ENCODE results near the gene UNKL.

- TF ChIP-seq CTCF (tag by site-specific recombination; IDR thresholded peaks at IDR 0.05) (no peak), ZNF768 (tag by site-specific recombination; IDR thresholded peaks at IDR 0.05) (no peak), ZNF391 (tag by site-specific recombination; IDR thresholded peaks at IDR 0.05; ENCODE audit: borderline replicate concordance, low read depth) (no peak), ZNF274 (IDR thresholded peaks at IDR 0.05; ENCODE audit: low read length) (no peak), ZNF274 (tag by site-specific recombination; IDR thresholded peaks at IDR 0.05; ENCODE audit: borderline replicate concordance) (no peak), ZNF561 (tag by site-specific recombination; IDR thresholded peaks at IDR 0.05; ENCODE audit: borderline replicate concordance) (no peak), ZNF221 (tag by site-specific recombination; IDR thresholded peaks at IDR 0.05; ENCODE audit: borderline replicate concordance) (no peak), PRDM2 (tag by site-specific recombination; IDR thresholded peaks at IDR 0.05; ENCODE audit: borderline replicate concordance) (no peak), ZFP37 (tag by site-specific recombination; IDR thresholded peaks at IDR 0.05) (no peak), ZNF184 (tag by site-specific recombination; IDR thresholded peaks at IDR 0.05) (no peak), ZNF362 (tag by site-specific recombination; IDR thresholded peaks at IDR 0.05) (no peak), ZNF621 (tag by site-specific recombination; IDR thresholded peaks at IDR 0.05) (no peak)
- TF ChIP-seq, protein P1, sequence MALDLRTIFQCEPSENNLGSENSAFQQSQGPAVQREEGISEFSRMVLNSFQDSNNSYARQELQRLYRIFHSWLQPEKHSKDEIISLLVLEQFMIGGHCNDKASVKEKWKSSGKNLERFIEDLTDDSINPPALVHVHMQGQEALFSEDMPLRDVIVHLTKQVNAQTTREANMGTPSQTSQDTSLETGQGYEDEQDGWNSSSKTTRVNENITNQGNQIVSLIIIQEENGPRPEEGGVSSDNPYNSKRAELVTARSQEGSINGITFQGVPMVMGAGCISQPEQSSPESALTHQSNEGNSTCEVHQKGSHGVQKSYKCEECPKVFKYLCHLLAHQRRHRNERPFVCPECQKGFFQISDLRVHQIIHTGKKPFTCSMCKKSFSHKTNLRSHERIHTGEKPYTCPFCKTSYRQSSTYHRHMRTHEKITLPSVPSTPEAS (tag by site-specific recombination; IDR thresholded peaks at IDR 0.05): no peak
- TF ChIP-seq, protein P2, sequence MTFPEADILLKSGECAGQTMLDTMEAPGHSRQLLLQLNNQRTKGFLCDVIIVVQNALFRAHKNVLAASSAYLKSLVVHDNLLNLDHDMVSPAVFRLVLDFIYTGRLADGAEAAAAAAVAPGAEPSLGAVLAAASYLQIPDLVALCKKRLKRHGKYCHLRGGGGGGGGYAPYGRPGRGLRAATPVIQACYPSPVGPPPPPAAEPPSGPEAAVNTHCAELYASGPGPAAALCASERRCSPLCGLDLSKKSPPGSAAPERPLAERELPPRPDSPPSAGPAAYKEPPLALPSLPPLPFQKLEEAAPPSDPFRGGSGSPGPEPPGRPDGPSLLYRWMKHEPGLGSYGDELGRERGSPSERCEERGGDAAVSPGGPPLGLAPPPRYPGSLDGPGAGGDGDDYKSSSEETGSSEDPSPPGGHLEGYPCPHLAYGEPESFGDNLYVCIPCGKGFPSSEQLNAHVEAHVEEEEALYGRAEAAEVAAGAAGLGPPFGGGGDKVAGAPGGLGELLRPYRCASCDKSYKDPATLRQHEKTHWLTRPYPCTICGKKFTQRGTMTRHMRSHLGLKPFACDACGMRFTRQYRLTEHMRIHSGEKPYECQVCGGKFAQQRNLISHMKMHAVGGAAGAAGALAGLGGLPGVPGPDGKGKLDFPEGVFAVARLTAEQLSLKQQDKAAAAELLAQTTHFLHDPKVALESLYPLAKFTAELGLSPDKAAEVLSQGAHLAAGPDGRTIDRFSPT (tag by site-specific recombination; IDR thresholded peaks at IDR 0.05): no peak
Observed at GRCh38 chr16:1375298-1375640, 39.2 kb downstream of the UNKL start.
